Thyroid gland (tissue), 4 donors: Measurements from ENCODE around the gene AQP12B.

Experiments used
- CTCF ChIP-seq, 6 experiments: fragments of 200-600 bp in 3 of 6; fragments of 450-650 bp in 3 of 6; sonication (generic) in 3 of 6; IDR thresholded peaks; one replicate each; pipeline ENCODE4 v1.5.1; 2016 to 2019; ENCODE audit warnings: antibody characterized with exemption in 6 of 6, mild to moderate bottlenecking in 2 of 6, inconsistent platforms in 1 of 6, moderate library complexity in 1 of 6
- POLR2A ChIP-seq, 2 donors: fragments of 450-650 bp; IDR thresholded peaks; one replicate each; pipeline ENCODE4 v1.6.1; 2017; ENCODE audit warnings: antibody characterized with exemption in 2 of 2, mild to moderate bottlenecking in 2 of 2, moderate library complexity in 1 of 2

GRCh38 chr2:240711701-240712100 is 29.0 kb upstream of the AQP12B start:
- no peak for TF ChIP-seq CTCF (IDR thresholded peaks at IDR 0.05)
- no peak for TF ChIP-seq POLR2A (IDR thresholded peaks at IDR 0.05)
